C4-2B (cell line): ENCODE results near the gene FAM76A.
A peak's percentile ranks its signal among the peaks of the same experiment; 100 is the strongest.

Experiments
- H3K27ac ChIP-seq: fragments of 450-650 bp; 2 replicates; pipeline ENCODE4 v1.5.1; 2017
- CTCF ChIP-seq: fragments of 450-650 bp; conservative IDR thresholded peaks from 2 replicates; pipeline ENCODE4 v1.5.1; 2017; ENCODE audit warnings: mild to moderate bottlenecking
- ZFX ChIP-seq: fragments of 450-650 bp; IDR thresholded peaks from 2 replicates; pipeline ENCODE4 v1.6.1; 2017

FAM76A gene

GRCh38 chr1:27736252-27736651 is 10.5 kb downstream of the FAM76A start:
- no peak overlapping the region for H3K27ac ChIP-seq
- TF ChIP-seq ZFX (no peak), CTCF (no peak)

GRCh38 chr1:27741121-27741520 is 15.4 kb downstream of the FAM76A start:
- H3K27ac ChIP-seq = no peak overlapping the region
- TF ChIP-seq ZFX = no peak
- no peak for TF ChIP-seq CTCF

GRCh38 chr1:27744556-27744955 is 18.8 kb downstream of the FAM76A start:
- TF ChIP-seq CTCF (no peak), ZFX (no peak)
- no peak overlapping the region for H3K27ac ChIP-seq

GRCh38 chr1:27745466-27745865 is 19.7 kb downstream of the FAM76A start:
- no peak overlapping the region for H3K27ac ChIP-seq
- no peak for TF ChIP-seq CTCF
- no peak for TF ChIP-seq ZFX

- TF ChIP-seq ZFX (no peak), CTCF (no peak)
- H3K27ac ChIP-seq = no peak overlapping the region
Measured at GRCh38 chr1:27752360-27752759, 26.6 kb downstream of the FAM76A start.

GRCh38 chr1:27755286-27755685 is 29.5 kb downstream of the FAM76A start:
- no peak for TF ChIP-seq ZFX
- no peak for TF ChIP-seq CTCF
- H3K27ac ChIP-seq = peak overlapping the region; percentile 21; the same call in 1 of the 2 replicates

- no peak for TF ChIP-seq ZFX
- no peak for TF ChIP-seq CTCF
- peak overlapping the region; percentile 21; the same call in 1 of the 2 replicates for H3K27ac ChIP-seq
Measured at GRCh38 chr1:27755865-27756264, 30.1 kb downstream of the FAM76A start.

- no peak overlapping the region for H3K27ac ChIP-seq
- TF ChIP-seq ZFX (no peak), CTCF (no peak)
Measured at GRCh38 chr1:27759236-27759635, 33.5 kb downstream of the FAM76A start.
